Measurements from ENCODE around the gene ASCL3.
"Not testable (repeated sequence)": the region's sequence is repeated elsewhere in the genome, so short reads cannot be mapped to it uniquely, and the experiment has no call there.

Gene ASCL3

GRCh38 chr11:8905528-8906165 lies 37.2 kb downstream of the ASCL3 start:
- no peak for DNase-seq (ENCODE audit: low read depth in 1 of 2, low spot score in 1 of 2)
- no peak for TF ChIP-seq SPI1 (IDR thresholded peaks at IDR 0.05; ENCODE audit: borderline replicate concordance, low read depth)
- TF ChIP-seq GABPA (IDR thresholded peaks at IDR 0.05; ENCODE audit: low read depth) = no peak
- TF ChIP-seq CTCF (IDR thresholded peaks at IDR 0.05; ENCODE audit: insufficient read depth, low read length) = no peak
- TF ChIP-seq POLR2AphosphoS5 (IDR thresholded peaks at IDR 0.05; ENCODE audit: low read depth) = no peak
- no peak for TF ChIP-seq REST (IDR thresholded peaks at IDR 0.05; ENCODE audit: insufficient replicate concordance, low read depth)
- Histone ChIP-seq H3K4me3 (replicated peaks; ENCODE audit: insufficient read depth, low read length) (no peak overlapping the region), H3K27ac (replicated peaks) (no peak overlapping the region), H3K27me3 (ENCODE audit: insufficient read depth, poor library complexity, severe bottlenecking) (no peaks in the 10 kb centered on the region)

- H3K27me3 ChIP-seq (ENCODE audit: insufficient read depth, poor library complexity, severe bottlenecking) = no peaks in the 10 kb centered on the region
- H3K4me3 ChIP-seq (replicated peaks; ENCODE audit: insufficient read depth, low read length) = no peak overlapping the region
- TF ChIP-seq POLR2AphosphoS5 (IDR thresholded peaks at IDR 0.05; ENCODE audit: low read depth) (no peak), REST (IDR thresholded peaks at IDR 0.05; ENCODE audit: insufficient replicate concordance, low read depth) (no peak), GABPA (IDR thresholded peaks at IDR 0.05; ENCODE audit: low read depth) (no peak), CTCF (IDR thresholded peaks at IDR 0.05; ENCODE audit: insufficient read depth, low read length) (no peak), SPI1 (IDR thresholded peaks at IDR 0.05; ENCODE audit: borderline replicate concordance, low read depth) (no peak)
- no peak for DNase-seq (ENCODE audit: low read depth in 1 of 2, low spot score in 1 of 2)
- H3K27ac ChIP-seq (replicated peaks) = no peak overlapping the region
Measured at GRCh38 chr11:8899119-8899753, 43.6 kb downstream of the ASCL3 start.

GRCh38 chr11:8891185-8891584 lies 51.6 kb downstream of the ASCL3 start:
- not testable (repeated sequence) for DNase-seq (ENCODE audit: low read depth in 1 of 2, low spot score in 1 of 2); H3K27ac ChIP-seq (replicated peaks); H3K4me3 ChIP-seq (replicated peaks; ENCODE audit: insufficient read depth, low read length); H3K27me3 ChIP-seq (ENCODE audit: insufficient read depth, poor library complexity, severe bottlenecking)
